GM18520 (cell line): ENCODE data around the gene MAP3K6.
"Not testable (repeated sequence)": the region's sequence is repeated elsewhere in the genome, so short reads cannot be mapped to it uniquely, and the experiment has no call there.

Experiments
- ATAC-seq: cut with Tn5 transposase; IDR thresholded peaks from one replicate; pipeline ENCODE4 v1.9.1; 2021; ENCODE audit not compliant: unreplicated experiment

The MAP3K6 gene

DNA sequence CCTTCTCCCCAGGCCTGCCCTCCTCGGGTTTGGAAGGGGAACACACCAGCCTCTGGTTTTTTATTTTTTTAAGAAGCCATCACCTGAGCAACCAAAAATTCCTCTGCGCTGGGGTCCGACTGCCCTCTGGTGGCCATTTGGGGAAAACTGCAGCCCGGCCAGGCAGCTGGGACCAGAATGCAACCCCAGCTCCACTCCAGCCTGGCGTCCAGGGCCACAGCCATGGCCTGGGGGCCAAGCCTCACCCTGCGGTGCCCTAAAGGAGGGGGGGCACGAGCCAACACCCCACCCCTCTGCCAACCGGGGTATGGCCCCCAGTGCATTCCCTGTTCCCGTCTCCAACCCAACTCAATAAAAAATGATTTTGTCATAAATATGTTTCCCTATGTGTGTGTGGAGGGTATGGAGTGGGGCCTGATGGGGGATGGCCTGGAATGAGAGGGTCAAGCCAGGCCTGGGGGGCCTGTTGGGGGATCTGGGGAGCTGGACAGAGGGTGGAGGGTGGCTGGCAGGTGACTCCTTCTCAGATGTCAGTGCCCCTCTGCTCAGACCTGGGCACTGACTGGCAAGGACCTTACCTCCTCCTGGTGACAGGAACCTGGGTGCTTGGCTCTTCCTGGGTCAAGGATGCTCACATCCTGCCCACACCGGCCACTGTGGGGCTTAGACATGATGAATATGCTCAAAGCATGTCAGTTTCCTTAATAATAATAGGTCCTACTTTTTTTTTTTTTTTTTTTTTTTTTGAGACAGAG lies 28.9 kb upstream of the MAP3K6 start:
- ATAC-seq, result no peak

DNA sequence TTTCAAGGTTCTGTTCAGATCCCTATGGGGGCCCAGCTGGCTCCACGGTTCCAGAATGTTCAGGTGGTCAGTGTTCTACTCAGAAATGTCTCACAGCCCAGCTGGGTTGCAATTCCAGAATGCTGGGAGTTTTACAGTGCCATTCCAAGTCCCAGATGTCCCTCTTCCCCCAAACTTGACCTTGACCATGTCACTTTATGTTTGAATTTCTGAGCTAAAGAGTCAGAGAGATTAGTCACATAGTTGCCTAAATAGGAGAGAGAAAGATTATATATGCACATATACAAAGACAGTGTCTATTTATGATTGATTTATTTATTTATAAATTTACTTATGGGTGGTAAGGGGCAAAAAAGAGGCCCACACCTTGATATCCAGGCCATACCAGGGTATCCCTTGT lies 28.2 kb upstream of the MAP3K6 start:
- no peak for ATAC-seq

DNA sequence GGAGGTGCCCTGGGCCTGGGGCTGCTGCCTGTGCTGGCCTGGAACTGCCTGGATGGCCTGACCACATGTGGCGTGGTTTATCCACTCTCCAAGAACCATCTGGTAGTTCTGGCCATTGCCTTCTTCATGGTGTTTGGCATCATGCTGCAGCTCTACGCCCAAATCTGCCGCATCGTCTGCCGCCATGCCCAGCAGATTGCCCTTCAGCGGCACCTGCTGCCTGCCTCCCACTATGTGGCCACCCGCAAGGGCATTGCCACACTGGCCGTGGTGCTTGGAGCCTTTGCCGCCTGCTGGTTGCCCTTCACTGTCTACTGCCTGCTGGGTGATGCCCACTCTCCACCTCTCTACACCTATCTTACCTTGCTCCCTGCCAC lies 27.5 kb upstream of the MAP3K6 start:
- ATAC-seq, result no peak

DNA sequence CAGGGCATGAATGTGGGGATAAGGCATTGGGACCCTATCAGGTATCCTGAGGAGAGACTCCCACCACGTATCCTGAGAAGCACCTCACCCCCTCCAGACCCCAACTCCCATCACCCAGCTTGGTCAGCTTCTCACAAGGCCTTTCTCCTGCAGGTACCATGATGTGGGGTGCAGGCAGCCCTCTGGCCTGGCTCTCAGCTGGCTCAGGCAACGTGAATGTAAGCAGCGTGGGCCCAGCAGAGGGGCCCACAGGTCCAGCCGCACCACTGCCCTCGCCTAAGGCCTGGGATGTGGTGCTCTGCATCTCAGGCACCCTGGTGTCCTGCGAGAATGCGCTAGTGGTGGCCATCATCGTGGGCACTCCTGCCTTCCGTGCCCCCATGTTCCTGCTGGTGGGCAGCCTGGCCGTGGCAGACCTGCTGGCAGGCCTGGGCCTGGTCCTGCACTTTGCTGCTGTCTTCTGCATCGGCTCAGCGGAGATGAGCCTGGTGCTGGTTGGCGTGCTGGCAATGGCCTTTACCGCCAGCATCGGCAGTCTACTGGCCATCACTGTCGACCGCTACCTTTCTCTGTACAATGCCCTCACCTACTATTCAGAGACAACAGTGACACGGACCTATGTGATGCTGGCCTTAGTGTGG lies 27.0 kb upstream of the MAP3K6 start:
- no peak for ATAC-seq

DNA sequence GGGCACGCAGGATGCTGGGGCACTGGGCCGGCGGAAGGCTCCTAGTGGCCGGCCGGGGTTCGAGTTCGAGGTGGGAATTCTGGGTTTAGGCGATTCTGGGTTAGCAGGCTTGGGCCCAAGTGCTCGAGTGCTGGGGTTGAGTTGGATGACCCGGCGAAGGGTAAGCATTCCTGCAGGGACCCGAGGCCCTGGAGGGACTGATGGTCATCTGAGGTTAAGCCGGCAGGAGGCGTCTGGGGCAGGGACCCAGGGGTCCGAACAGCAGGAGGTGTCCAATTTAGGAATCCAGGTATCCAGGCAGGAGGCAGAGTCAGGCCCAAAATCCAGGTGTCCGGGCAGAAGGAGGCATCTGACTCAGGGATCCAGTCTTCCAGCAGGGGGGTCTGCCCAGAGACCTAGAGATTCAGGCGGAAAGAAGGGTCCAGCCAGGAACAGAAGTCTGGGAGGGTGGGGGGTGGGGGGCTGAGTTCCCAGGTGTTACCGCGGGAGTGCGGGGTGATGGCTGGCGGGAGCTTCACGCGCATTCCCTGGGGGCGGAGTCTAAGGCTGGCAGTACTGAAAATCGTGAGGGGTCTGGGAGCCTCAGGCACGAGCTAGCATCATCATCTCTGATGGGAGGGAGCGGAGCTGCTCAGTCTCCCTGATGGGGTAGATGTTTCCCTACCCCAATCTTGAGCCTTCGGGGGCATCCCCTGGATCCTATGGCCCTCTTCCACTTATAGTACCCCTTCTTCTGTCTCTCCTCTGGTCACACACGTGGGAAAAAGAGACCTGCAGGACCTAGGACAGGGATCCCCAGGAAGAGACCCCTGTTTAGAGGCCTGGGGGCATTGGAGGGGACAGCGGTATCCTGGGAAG lies 26.2 kb upstream of the MAP3K6 start:
- no peak for ATAC-seq

DNA sequence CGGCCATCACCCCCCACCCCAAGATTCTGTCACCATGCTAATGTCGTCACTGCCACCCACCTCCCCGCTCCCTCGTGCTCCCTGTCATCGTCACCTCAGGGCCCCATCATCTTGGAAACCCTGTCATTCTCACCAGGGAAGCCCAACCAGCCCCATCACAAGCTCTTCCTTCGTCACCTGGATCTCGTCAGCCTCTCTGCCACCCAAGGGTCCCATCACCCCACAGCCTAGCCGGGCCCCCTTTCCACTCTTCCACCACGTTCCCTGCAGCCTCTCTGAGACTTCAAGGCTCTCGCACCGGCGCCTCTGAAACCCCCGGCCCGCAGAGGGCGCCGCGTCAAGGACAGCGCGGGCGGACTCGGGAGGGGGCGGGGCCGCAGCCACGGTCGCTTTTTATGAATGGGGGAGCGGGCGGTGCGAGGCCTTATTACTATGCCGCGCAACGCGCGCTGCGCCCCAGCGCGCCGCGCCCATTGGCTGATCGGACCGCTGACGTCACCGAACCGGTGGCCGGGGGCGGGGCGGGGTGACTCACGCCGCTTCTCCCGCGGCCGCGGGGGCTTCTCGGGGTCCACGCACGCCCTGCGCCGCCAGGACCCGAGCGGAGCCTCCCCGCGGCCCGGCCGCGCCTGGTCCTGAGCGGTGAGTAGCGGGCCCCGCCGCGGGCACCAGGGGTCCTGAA lies 25.5 kb upstream of the MAP3K6 start, which contains the start of gene GPR3:
Gene GPR3, plus strand, starts transcription at position 527 of the 682 bp plus-strand sequence. CDS start 1,177 bp downstream, outside the sequence.
- ATAC-seq, result peak; percentile 69

DNA sequence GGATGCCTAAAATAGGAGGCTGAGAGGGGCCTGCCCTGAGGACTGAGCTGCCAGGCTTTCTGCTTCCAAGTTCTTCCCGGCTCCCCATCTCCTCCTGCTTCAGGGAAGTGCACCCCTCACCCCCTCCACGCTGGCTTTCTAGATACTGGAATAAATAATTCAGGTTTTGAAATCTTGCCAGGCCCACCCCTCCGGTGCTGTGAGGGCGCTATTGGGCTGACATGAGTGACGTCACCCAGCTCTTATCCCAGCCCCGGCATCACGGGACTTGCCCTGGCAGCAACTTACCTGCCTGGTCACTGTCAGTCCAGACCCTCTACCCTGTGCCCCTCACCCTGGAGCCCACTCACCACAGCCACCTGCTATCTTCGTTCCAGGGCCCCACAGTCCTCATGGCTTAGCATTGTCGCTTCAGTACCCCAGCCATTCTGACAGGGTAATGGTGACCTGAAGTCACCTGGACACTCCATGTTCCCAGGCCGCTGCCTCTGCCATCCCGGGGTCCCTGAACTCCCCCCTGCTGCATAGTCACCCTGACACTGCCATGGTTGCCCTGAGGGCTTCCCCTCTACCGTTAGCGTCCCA lies 24.8 kb upstream of the MAP3K6 start:
- no peak for ATAC-seq

DNA sequence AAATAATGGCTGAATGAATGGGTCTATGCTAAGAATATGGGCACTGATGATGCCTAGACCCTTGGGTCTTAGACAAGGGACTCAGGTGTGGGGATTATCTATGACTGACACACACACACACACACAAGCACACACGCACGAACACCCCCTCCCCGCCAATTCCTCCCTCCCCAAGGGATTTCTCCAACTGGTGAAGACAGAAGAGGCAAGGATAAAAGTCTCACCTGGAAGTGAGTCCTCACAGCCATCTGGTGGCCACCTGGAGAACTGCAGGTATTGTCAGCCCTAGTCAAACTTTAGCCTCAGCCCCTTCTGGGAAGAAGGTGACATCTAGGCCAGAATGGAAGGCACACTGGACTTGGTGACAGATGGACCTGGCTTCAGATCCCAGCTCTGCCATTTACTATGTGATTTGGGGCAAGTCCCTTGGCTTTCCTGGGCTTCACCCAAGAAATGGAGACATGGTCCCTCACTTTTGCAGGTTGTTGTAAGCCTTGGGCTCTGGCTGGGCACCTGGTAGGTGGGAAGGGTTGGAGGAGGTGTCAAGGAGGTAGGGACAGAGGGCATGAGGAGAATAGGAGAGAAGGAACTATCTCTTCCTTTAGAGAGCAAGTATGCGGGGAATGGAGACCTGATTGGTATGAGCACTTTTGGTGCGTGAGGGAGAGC lies 21.7 kb upstream of the MAP3K6 start:
- ATAC-seq, result no peak

DNA sequence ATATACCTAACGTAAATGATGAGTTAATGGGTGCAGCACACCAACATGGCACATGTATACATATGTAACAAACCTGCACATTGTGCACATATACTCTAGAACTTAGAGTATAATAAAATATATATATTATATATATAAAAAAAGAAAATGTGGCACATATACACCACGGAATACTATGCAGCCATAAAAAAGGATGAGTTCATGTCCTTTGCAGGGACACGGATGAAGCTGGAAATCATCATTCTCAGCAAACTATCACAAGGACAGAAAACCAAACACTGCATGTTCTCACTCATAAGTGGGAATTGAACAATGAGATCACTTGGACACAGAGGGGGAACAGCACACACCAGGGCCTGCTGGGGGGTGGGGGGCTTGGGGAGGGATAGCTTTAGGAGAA lies 18.0 kb upstream of the MAP3K6 start:
- ATAC-seq, result not testable (repeated sequence)

DNA sequence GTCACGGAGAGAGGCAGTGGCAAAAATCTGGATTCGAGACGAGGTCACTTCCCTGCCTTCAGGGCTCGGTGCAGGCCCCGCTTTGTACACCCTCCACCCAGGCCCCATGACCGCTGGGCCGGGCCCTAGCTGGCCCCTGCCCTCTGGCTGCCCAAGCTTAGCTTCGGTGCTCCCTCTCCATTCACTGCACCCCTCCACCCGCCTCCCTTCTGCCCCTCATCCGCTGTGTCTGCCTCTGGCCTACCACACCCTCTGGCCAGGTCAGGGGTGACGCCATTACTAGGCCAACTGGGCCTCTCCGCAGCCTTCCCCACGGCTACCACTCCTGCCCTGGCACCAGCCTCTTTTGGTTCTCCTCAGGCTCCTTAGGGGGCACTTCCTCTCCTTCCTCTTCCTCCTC lies 16.9 kb upstream of the MAP3K6 start:
- ATAC-seq, result no peak

DNA sequence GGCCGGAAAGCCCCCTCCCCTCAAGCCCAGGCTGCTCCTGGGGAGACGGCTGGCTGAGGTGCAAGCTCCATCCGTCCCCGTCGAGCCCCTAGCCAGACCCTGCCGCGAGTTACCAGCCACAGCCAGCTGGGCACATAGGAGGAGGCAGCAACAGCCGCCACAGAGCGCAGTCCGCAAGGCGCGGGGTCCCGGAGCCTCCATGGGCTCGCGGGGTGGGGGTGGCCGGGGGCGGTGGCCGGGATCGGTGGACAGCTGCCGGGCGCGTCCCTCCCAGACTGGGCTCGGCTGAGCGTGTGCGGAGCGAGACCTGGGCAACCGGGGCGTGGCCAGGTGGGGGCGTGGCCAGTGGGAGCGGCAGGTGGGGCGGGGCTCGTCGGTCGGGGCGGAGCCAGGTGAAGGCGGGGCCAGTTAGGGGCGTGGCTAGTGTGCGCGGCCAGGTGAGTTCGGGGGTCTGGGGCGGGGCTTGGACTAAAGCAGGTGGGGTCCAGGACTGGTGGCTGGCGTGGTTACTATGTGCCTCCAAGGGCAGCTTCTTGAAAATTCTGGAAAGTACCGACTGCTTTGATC lies 16.4 kb upstream of the MAP3K6 start, which contains the start of gene CD164L2:
Gene CD164L2, minus strand, starts transcription at position 295 of the 567 bp plus-strand sequence. Its CDS starts 94 bp downstream, at position 201.
- ATAC-seq, result no peak

DNA sequence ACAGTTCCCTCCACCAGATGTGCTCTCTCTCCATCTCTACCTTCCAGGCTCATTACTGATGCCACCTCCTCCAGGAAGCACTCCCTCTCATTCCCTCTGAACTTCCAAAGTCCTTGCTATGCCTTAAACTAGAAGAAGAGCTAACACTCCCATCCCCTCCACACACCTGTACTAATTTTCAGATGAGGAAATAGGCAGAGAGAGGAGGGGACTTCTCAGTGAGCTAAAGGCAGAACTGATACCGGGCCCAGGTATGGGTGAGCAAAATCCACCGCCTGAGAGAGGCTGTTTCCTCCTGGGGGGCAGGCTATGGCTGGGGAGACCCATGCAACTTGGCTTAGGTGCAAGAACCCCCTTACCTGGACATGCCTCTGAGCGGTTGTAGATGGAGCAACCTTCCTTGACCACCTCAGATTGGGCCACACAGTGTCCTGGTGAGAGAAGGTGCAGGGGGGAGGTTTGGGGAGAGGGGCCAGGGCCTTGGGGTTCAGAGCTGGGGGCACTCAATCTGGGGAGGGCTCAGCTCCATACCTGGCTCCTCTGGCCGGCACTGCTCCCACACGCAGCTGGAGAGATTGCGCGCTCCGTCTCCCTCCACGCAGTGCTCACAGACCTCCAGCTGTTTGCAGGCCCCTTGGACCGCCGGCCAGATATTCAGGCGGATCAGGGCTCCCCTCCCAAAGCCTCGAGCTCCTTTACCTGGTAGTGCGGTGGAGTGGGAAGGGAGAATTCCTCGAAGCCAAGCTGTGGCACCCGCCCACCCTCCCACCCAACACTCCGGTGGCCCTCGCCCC lies 15.4 kb upstream of the MAP3K6 start:
- ATAC-seq, result no peak

DNA sequence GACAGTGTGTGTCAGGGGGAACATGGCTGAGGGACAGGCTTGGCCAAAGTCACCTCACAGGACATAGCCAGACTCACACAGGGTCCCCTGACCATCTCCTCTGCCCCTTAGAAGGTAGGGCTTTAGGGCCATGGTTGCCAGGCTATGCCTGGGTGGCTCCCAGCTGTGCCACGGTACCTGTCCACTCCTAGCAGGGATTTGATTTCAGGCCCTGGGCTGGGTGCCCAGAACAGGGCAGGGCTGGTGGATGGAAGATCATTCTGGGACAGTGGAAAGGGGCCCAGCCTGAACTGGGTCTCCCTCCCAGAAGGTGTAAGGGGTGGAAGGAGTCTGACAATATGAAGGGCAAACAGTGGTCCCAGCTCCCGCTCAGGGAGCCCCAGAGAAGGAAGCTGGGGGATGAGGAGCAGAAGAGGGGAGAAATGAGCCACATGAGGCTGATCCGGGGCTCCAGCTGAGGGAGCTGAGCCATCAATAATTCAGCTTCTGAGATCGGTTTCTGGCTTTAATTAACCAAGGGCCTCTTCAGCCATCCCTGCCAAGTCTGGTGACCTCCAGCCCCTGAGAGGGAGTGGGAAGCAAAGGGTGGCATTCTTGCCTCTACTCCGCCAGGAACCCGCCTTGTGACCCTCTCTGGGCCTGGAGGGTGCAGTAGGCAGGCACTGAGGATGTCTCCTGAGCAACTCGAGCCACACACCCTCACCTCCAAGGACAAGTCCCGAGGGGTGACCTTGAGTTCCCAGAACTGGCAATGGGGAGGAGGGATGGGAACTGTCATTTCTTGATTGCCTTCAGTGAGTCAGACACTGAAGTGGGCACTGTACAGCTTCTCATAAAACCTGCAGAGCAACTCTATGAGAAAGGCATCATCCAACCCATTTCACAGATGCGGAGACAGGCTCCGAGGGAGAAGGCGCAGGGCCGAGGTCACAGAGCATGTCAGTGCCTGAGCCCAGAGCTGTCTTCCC lies 14.3 kb upstream of the MAP3K6 start:
- ATAC-seq, result no peak

DNA sequence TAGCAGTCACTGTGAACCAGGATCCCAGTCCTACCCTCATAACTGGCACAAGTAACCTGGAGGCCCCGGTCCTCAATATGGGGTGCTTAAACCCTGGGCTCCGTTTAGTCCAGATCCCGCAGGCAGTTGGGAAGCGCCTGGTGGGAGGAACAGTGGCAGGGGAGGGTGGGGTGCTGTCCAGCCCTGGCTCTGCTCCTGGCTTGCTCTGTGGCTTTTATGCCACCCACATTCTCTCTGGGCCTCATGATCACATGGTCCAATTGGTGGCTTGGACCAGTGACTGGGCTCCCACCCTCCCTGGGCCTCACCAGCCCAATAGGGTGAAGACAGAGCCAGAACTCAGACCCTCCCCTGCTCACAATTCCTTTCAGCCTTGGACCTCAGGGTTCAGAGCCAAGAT lies 13.5 kb upstream of the MAP3K6 start:
- ATAC-seq, result no peak

DNA sequence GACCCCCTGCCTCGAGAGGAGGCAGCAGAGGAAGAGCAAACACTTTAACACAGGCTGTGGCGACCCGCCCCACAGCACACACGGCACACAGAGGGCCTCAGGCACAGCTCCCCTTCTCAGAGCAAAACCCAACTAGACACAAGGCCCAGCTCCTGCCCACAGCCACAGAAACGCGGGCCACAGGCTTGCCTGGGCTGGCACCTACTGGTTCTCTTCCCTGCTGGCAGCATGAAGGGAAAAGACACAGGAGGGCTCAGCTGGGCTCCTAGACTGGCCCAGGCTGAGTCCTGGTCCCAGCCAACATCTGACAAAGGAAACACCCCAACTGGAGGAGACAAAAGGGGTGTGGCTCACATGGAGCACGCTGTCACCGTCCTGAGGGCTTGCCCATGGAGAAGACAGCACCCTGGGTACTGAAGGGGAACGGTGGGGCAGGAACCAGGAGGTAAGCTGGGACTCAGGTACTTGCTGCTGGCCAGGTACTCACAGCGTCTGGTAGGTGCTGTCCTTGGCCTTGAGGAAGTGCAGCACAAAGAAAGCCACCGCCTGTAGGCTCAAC lies 12.9 kb upstream of the MAP3K6 start:
- no peak for ATAC-seq

DNA sequence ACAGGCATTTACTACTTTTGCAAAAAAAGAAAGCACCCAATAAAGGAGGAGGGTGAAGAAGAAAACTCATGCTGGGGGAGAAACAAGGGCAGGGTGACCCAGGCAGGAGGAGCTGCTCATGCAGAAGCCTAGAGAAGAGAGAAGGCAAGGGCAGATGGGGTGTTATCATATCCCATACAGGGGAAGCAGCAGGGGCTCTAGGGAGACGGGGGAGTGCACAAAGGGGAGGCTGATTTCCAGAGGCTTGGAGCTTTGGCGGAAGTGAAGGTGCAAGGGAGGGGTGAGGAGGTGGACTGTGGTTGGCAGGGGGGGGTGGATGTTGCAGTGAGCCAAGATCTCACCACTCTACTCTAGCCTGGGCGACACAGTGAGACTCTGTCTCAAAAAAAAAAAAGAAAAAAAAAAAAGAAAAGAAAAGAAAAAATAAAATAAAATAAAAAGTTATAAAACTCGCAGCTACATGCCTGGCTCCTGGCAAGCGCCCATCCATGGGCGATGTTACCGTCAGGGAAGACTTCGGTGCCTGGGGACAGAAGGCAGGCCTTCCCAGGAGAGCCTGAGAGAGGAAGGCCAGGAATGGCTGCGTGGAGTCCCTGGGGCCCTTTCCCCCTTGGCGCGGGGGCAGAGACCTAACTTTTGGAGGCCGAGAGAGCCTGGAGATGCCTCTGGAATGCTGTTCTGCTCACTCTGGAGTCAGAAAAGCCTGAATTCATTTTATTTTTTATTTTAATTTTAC lies 11.2 kb upstream of the MAP3K6 start:
- no peak for ATAC-seq
